Hypothalamus (tissue), 51 donors: ENCODE data around the gene TFCP2L1.

Experiments
- DNase-seq, 51 donors: peaks; one replicate each; lab custom pipeline; 2025; lab: John Stamatoyannopoulos, UW

Gene TFCP2L1

GRCh38 chr2:121185111-121185510 lies 99.9 kb downstream of the TFCP2L1 start:
- DNase-seq = no peak

GRCh38 chr2:121184248-121184862 lies 100.6 kb downstream of the TFCP2L1 start:
- no peak for DNase-seq

- no peak for DNase-seq
Measured at GRCh38 chr2:121182520-121182919, 102.5 kb downstream of the TFCP2L1 start.

DNA sequence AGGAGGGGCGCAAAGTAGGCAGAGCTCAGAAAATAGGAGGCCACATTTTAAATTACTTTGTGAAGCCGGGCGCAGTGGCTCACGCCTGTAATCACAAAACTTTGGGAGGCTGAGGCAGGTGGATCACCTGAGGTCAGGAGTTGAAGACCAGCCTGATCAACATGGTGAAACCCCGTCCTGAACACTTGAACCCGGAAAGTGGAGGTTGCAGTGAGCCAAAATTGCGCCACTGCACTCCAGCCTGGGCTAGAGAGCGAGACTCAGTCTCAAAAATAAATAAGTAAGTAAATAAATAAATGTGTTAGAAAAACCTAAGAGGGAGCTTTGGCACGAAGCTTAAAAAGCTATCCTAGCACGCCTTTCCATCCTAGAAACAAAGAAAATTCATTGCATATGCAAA lies 105.5 kb downstream of the TFCP2L1 start:
- DNase-seq = no peak

DNA sequence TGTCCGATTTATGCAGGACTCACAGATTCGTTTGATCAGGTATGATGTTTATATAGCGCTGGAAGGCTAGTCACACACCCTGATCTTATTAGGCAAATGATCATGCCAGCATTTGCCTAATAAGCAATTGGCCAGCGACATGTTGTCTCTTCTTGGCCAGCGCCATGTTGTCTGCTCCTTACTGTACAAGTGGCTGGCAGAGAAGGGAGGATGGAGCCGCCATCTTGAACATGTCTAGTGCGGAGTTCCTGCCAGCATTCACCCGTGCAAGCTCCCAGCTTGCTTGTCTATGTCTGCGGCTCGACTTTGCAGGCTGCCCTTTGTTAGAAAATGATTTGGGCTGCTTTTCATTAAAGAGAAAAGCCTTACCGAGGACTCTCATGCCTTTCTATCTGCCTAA lies 106.3 kb downstream of the TFCP2L1 start:
- DNase-seq = no peak

GRCh38 chr2:121177896-121178295 lies 107.1 kb downstream of the TFCP2L1 start:
- DNase-seq = no peak

- no peak for DNase-seq
Measured at GRCh38 chr2:121175326-121175725, 109.7 kb downstream of the TFCP2L1 start.

- DNase-seq = no peak
Measured at GRCh38 chr2:121173806-121174205, 111.2 kb downstream of the TFCP2L1 start.

DNA sequence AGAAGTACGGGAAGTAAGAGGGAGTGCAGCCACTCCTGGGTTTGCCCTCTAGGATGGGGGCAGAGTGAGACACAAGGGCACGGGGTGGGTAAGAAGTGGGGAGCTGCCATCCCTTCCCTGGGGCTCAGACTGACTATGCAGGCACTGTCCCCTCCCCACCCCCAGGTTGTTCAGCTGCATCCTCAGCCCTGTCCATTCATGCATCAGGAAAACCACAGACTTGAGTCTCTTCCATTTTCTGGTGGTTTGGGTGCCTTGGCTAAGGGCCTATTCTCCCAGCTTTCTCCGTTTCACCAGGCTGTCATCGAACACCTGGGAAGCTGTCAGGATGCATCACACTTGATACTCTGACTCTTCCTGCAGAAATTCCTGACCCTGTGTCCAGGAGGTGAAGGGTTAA lies 111.9 kb downstream of the TFCP2L1 start:
- DNase-seq = no peak

- no peak for DNase-seq
Measured at GRCh38 chr2:121172456-121172855, 112.5 kb downstream of the TFCP2L1 start.

GRCh38 chr2:121171625-121172119 lies 113.3 kb downstream of the TFCP2L1 start:
- DNase-seq = no peak

DNA sequence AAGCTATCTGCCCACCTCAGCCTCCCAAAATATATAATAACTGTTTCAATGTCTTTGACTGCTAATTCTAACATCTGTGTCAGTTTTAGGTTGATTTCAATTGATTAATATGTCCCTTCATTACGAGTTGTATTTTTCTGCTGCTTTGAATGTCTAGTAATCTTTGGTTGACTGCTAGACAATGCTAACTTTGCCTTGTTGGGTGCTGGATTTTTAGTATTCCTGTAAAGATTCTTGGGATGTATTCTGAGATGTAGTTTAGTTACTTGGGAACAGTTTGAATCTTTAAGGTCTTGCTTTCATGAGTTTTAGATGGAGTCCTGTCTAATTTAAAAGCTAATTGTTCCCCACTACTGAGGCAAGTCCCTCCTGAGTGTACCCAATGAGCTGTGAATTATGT lies 114.4 kb downstream of the TFCP2L1 start:
- DNase-seq = no peak

GRCh38 chr2:121167411-121167810 lies 117.6 kb downstream of the TFCP2L1 start:
- no peak for DNase-seq
